HuH-7 (cell line): ENCODE measurements around the gene PEF1.
A peak's percentile ranks its signal among the peaks of the same experiment; 100 is the strongest.
"Not testable (repeated sequence)": the region's sequence is repeated elsewhere in the genome, so short reads cannot be mapped to it uniquely, and the experiment has no call there.

Experiments
- DNase-seq: peaks from one replicate; pipeline ENCODE4 v3.0.0; 2011; ENCODE audit warnings: low spot score

Gene PEF1

GRCh38 chr1:31609514-31610118 is 35.1 kb downstream of the PEF1 start:
- no peak for DNase-seq

DNA sequence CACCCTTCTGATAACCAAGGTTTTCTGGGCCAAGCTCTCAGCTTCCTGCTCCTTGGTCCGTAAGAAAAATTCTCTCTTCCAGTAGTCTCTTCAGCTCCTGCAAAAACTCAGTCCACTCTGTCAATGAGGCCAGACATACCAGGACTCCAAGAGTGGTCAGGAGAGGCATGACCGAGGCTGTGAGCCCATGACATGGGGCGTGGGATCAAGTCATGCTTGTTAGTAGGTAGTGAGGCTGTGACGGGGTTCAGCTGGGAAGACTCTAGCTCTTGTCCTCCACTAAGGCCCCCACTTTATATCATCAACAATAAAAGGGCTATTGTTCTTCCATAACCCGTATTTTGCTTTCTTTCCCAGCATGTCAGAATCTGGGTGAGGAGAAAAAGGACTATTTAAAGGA is 37.3 kb downstream of the PEF1 start:
- DNase-seq: no peak

GRCh38 chr1:31605908-31606427 is 38.7 kb downstream of the PEF1 start:
- no peak for DNase-seq

- no peak for DNase-seq
Measured at GRCh38 chr1:31602081-31602480, 42.6 kb downstream of the PEF1 start.

DNA sequence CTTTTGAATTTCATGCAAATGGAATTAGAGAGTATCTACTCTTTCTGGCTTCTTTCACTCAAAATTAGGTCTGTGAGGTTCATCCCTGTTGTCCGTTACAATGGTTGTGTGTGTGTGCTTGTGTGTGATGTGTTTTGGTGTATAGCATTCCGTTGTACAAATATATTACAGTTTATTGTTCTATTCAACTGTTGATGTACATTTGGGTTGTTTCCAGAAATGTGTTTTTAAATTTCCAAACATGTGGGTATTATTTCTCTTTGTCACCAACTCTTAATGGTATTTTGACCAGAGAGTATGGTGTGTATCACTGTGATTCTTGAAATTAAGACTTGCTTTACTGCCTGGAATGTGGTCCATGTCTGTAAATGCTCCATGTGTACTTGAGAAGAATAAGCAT is 44.0 kb downstream of the PEF1 start:
- no peak for DNase-seq

DNA sequence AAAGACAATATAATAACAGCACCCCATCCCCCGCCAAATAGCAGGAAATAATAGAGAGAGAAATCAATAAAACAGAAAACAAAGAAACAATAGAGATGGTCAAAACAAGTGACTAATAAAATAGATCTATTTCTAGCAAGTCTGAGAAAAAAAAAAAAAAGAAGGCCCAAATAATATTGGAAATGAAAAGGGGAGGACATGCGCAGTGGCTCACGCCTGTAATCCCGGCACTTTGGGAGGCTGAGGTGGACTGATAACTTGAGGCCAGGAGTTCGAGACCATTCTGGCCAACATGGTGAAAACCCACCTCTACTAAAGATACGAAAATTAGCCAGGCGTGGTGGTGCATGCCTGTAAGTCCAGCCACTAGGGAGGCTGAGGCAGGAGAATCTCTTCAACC is 45.7 kb downstream of the PEF1 start:
- DNase-seq: no peak

GRCh38 chr1:31596737-31597097 is 48.0 kb downstream of the PEF1 start:
- no peak for DNase-seq

DNA sequence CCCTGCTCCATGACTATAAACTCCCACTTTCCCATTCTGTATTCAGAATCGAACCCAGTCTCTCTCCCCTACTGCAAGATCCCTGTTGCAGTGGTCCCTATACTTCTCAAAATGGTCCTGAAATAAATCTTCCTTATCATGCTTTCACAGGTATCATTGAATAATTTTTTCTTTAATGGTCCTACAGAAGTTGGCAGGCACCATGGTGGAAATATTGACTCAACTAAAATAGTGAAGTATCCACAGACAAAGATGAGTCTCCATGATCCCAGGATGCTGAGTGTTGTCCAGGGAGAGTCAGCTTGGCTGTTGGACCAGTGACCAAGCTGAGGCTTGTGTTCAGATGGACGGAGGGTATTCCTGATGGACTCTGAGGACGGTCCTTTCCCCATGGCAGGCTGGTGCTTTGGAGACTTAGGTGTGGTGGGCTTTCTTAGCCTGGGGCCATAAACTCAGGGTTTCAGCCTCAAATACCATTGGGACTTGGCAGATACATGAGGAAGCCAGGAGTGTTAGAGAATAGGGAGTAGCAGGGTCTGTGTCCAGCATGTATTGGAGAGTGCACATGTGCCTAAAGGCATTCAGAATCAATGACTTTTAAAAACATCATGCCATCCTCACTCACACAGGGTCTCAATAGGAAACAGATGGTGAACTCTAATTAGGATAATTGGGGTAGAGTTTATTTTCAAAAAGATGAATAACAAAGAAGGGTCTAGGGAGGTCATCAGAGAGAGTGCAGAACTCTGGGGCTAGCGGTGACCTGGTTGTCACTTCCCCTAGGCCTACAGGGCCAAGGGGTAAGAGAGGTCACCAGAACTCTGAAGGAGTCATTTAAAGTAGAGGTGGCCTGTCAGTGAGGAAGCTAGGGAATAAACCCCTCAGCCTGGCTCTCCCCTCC is 48.6 kb downstream of the PEF1 start:
- DNase-seq: no peak

DNA sequence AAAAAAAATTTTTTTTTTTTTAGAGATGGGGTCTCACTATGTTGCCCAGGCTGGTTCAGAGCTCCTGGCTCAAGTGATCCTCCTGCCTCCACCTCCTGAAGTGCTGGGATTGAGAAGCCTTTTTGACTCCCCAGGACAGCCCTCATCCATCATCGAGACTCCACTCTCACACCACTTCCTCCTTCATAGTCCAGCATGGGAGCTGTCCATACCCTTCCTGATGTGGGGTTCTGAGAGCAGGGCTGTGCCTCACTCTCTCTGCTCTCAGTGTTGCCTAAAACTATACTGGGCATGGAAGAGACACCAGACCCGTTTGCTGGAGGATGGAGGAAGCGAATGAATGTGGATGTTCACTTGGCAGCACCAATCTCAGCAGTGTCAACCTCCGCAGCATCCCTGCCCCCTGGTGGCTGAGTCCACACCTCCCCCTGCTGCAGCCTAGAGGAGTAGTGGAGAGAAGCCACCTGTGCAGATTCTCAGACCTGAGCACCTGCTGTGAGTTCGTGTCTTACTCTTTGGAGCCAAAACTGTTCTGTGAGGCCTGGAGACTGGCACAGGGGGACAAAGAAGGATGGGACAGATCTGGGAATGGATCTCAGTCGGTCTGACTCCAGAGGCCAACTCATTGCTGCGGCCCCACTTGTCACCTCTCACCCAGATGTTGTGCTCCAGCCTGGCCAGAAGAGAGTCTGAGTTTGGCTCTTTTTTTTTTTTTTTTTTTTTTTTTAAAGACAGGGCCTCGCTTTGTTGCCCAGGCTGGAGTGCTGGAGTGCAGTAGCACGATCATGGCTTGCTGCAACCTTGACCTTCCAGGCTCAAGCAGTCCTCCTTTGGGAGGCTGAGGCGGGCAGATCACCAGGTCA is 50.7 kb downstream of the PEF1 start:
- DNase-seq: peak; percentile 90

- no peak for DNase-seq
Measured at GRCh38 chr1:31593136-31593665, 51.5 kb downstream of the PEF1 start.

- no peak for DNase-seq
Measured at GRCh38 chr1:31592132-31592531, 52.5 kb downstream of the PEF1 start.

- DNase-seq: no peak
Measured at GRCh38 chr1:31591425-31592093, 53.1 kb downstream of the PEF1 start.

DNA sequence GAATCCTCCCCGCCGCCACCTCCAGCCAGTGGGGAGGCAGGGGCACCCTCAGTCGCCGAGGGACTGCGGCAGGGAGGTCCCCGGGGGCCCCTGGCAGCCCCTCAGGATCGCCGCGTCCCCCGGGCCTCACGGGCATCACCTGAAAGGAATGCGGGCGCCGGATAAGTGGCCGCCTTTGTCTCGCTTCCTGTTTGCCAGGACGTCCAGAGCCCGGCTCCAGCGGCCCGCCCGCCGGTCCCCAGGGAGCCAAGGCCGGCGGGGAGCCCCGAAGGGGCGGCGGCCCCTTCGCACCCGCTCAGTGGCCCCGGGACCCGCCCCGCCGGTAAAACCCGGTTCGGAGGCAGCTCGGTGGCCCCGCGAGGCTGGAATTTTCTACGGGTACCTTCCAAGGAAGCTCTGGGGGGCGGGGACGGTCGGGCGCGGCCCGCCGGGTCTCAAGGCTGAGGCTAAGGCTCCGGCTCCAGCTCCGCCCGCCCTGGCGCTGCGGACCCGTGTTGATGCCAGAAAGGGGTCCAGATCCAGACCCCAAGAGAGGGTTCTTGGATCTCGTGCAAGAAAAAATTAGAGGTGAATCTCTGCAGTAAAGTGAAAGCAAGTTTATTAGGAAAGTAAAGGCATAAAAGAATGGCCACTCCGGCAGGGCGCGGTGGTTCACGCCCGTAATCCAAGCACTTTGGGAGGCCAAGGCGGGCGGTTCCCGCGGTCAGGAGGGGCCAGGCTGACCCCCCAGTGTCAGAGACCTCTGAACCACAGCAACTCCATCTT is 55.7 kb downstream of the PEF1 start:
- no peak for DNase-seq

- DNase-seq: peak; percentile 76
Measured at GRCh38 chr1:31587720-31588423, 56.8 kb downstream of the PEF1 start.

- DNase-seq: not testable (repeated sequence)
Measured at GRCh38 chr1:31587328-31587699, 57.4 kb downstream of the PEF1 start.

DNA sequence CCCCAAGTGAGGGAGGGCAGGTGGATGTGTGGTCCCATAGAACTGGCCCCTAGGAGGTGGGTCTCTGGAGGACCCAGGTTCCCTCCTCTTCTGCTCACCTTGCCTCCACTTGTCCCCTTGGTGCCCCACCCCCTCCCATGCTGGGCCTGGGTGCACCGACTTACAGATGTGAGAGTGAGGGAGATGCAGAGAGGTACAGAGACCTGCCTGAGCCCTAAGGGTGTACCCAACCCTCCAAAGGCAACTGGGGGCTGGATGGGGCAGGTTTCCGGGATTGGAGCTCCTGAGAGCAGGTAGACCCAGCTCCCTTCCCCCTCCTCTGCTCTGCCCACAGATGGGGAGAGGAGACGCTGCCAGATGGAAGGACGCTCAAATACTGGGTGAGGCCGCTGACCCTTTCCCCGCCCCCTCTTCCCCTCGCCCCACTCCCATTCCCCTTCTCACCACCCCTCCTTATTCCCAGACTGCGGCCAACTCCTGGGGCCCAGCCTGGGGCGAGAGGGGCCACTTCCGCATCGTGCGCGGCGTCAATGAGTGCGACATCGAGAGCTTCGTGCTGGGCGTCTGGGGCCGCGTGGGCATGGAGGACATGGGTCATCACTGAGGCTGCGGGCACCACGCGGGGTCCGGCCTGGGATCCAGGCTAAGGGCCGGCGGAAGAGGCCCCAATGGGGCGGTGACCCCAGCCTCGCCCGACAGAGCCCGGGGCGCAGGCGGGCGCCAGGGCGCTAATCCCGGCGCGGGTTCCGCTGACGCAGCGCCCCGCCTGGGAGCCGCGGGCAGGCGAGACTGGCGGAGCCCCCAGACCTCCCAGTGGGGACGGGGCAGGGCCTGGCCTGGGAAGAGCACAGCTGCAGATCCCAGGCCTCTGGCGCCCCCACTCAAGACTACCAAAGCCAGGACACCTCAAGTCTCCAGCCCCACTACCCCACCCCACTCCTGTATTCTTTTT is 58.0 kb downstream of the PEF1 start:
- DNase-seq: no peak

DNA sequence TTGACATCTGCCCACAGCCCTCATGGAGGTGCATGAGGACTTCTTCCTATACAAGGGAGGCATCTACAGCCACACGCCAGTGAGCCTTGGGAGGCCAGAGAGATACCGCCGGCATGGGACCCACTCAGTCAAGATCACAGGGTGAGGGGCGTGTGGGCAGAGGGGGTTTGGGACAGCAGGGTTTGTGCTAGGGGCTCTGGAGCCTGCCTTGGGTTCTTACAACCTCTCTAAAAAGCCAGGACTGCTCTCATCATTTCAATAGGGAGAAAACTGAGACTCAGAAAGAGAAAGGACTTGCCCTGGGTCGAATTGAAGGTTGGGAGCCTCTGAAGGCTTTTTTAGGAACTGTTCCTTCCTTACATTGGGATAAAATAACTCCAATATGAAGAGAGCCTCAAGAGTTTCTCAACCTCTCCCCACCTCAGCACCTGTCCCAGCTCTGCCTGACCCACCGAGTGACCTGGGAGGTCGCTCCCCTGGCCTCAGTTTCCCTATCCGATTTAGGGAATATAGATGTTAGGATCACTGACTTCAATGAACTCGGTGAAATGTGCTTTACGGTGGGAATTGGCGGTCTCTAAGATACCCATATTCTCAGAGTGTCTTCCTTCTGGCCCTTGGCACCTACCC is 58.8 kb downstream of the PEF1 start:
- DNase-seq: no peak

DNA sequence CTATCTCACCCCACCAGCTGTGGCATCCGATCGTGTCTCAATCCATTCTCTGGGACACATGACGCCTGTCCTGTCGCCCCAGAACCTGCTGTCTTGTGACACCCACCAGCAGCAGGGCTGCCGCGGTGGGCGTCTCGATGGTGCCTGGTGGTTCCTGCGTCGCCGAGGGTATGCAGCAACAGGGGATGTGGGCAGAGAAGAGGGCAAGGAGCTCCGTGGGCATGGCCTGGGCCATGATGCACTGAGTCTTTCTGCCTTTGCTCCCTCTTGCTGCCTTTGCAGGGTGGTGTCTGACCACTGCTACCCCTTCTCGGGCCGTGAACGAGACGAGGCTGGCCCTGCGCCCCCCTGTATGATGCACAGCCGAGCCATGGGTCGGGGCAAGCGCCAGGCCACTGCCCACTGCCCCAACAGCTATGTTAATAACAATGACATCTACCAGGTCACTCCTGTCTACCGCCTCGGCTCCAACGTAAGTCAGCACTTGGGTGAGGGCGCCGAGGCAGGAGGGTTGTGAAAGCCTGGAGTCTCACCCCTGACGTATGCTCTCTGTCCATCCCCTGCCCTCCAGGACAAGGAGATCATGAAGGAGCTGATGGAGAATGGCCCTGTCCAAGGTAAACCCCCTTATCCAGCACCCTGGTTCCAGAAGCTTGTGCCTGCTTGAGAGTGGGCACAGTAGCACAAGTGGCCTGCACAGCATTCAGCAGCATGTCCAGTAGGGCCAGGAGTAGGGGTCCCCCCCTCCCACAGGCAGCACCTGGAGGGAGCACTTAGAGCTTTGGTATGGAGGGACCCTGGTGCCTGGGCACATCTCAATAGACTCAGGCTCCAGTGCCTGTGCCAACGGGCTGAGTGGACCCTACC is 59.6 kb downstream of the PEF1 start:
- DNase-seq: no peak
